OCI-LY3 (cell line): ENCODE data around the gene PTGS1.

Source experiments
- CTCF ChIP-seq: fragments of 200-600, 300-600 bp; sonication (generic); IDR thresholded peaks from 2 replicates; pipeline ENCODE4 v1.5.1; 2014; ENCODE audit warnings: antibody characterized with exemption, low read length, low read depth
- EZH2phosphoT487 ChIP-seq: fragments of 200-600 bp; shearing (Covaris generic); IDR thresholded peaks from 2 replicates; pipeline ENCODE4 v1.6.1; 2018; ENCODE audit warnings: antibody characterized with exemption, mixed run types, low read depth

- TF ChIP-seq CTCF (no peak), EZH2phosphoT487 (no peak)
Measured at GRCh38 chr9:122367065-122367464, 3.8 kb upstream of the PTGS1 start.
